ENCODE measurements around the gene PWP1. TPM values are rescaled to one million over a fixed set of nuclear protein-coding genes. Genes with fewer than 3 reads are reported as not detected.

Gene PWP1
- total and polyA plus RNA-seq, 8 donors: 10.5 to 21.8 (median 14.8) TPM

DNA sequence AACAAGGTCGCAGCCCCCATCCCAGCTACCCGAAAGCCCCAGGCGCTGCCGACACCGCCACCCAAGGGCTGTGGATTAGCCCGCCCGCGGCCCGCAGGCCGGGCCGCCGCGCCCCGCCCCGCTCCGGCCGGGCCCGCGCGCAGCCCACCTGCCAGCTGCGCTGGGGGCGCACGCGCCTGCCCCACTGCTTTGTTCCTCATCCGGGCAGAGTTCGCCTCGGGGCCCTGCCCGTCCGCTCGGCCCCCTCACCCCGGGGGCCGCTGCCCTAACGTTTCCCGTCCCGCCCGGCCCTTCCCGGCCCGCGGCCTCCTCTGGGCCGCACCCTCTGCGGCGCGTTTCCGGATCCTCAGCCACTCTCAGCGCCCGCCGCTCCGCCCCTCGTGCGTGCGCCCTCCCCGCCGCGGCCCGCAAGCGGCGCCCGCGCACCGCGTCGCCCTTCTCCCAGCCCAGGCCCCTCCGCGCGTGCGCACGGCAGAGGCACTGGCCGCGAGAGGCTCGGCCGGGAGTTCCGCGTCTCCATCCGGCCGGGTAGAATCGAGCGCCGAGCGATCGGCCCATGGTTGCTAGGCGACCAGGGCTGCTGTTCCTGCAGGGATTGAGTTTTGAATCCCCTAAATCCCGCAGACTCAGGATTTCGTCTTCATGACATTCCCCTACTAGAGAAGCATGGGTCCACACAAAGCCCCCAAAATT is 75.4 kb downstream of the PWP1 start, which contains the start of gene PRDM4:
Gene PRDM4 (minus strand): TSS at position 329 of the 693 bp plus-strand sequence. CDS start 622 bp downstream, outside the sequence.
- H3K27ac ChIP-seq: peak within 1 kb of the TSS in 2 of 4 donors; percentile 51 to 57
- 0 to 1% methylated on average over 66 to 83 of the region's 83 CpGs for WGBS, 2 donors

DNA sequence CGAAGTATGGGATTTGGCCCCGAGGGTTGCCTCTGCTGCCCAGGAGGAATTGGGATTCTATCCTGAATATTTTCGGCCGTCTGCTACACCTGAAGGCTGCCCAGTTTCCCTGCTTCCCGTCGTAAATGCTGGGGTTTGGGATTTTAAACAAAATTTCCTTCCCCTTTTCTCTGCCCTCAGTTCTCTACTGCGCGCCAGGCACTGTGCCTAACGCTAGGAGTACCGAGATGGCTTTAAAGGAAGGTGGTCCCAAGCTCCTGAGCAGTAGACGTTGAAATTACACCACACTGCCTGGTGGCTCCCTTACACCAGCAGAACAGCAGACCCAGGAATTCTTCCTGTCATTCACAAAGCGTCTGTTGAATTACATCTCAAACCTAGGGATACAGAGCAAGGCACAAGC is 75.9 kb downstream of the PWP1 start:
- intact Hi-C loops (cut with DNase I): no loop called here
- peak overlapping the region; percentile 66 to 91 (median 77) for H3K4me3 ChIP-seq
- peaks cover 0 to 3% (median 0%) of the 10 kb centered on the region in 3 donors for H3K36me3 ChIP-seq
- peak overlapping the region in 2 of 4 donors; percentile 42 for H3K27ac ChIP-seq
- no peak for DNase-seq
- ATAC-seq: peak; percentile 4 to 8 (median 5)
- FAIRE-seq: no peak
- 2% methylated on average over 12 of the region's 12 CpGs for WGBS, 2 donors
- TF ChIP-seq, protein P1, sequence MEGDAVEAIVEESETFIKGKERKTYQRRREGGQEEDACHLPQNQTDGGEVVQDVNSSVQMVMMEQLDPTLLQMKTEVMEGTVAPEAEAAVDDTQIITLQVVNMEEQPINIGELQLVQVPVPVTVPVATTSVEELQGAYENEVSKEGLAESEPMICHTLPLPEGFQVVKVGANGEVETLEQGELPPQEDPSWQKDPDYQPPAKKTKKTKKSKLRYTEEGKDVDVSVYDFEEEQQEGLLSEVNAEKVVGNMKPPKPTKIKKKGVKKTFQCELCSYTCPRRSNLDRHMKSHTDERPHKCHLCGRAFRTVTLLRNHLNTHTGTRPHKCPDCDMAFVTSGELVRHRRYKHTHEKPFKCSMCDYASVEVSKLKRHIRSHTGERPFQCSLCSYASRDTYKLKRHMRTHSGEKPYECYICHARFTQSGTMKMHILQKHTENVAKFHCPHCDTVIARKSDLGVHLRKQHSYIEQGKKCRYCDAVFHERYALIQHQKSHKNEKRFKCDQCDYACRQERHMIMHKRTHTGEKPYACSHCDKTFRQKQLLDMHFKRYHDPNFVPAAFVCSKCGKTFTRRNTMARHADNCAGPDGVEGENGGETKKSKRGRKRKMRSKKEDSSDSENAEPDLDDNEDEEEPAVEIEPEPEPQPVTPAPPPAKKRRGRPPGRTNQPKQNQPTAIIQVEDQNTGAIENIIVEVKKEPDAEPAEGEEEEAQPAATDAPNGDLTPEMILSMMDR (IDR thresholded peaks at IDR 0.05): no peak
- peaks cover 6 to 16% (median 15%) of the 10 kb centered on the region in 3 donors for H3K4me1 ChIP-seq
- H3K9me3 ChIP-seq: no peaks in the 10 kb centered on the region
- no peaks in the 10 kb centered on the region for H3K27me3 ChIP-seq

More for the DNA sequence above, 75.4 kb downstream of the PWP1 start, which contains the start of gene PRDM4:
- H3K36me3 ChIP-seq: peaks cover 0 to 8% (median 5%) of the 10 kb centered on the region in 3 donors
- ATAC-seq (peak; percentile 97 to 99 (median 99)), DNase-seq (peak; percentile 93 to 98 (median 95)), FAIRE-seq (no peak)
- TF ChIP-seq, protein P1 (IDR thresholded peaks at IDR 0.05): no peak
- H3K4me1 ChIP-seq: peaks cover 6 to 16% (median 15%) of the 10 kb centered on the region in 3 donors
- H3K4me3 ChIP-seq: peak within 1 kb of the TSS; percentile 66 to 91 (median 77)
- no peaks in the 10 kb centered on the region for H3K27me3 ChIP-seq
- H3K9me3 ChIP-seq: no peaks in the 10 kb centered on the region
- intact Hi-C loops (cut with DNase I): no loop called here

Other genes with a start within 250 kb of the PWP1 start
- 10 to 100 TPM in 5 of 6 donors, 1 to 10 TPM in 1; 9.7 to 17.8 (median 12.5) TPM for gene PRDM4, start 75.3 kb downstream of the PWP1 start, total RNA-seq
- 10 to 100 TPM in 1 of 2 donors, 1 to 10 TPM in 1; 7.0 to 10.4 TPM for gene PRDM4, start 75.3 kb downstream of the PWP1 start, polyA plus RNA-seq
- not detected for gene ASCL4, start 88.9 kb downstream of the PWP1 start, total RNA-seq
- under 1 TPM in 1 of 2 donors, not detected in 1; 0.02 TPM for gene ASCL4, start 88.9 kb downstream of the PWP1 start, polyA plus RNA-seq

All from pancreas (tissue), 10 donors.